ENCODE measurements around the gene GATA5.

- TF ChIP-seq, protein P1, sequence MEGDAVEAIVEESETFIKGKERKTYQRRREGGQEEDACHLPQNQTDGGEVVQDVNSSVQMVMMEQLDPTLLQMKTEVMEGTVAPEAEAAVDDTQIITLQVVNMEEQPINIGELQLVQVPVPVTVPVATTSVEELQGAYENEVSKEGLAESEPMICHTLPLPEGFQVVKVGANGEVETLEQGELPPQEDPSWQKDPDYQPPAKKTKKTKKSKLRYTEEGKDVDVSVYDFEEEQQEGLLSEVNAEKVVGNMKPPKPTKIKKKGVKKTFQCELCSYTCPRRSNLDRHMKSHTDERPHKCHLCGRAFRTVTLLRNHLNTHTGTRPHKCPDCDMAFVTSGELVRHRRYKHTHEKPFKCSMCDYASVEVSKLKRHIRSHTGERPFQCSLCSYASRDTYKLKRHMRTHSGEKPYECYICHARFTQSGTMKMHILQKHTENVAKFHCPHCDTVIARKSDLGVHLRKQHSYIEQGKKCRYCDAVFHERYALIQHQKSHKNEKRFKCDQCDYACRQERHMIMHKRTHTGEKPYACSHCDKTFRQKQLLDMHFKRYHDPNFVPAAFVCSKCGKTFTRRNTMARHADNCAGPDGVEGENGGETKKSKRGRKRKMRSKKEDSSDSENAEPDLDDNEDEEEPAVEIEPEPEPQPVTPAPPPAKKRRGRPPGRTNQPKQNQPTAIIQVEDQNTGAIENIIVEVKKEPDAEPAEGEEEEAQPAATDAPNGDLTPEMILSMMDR (IDR thresholded peaks at IDR 0.05; ENCODE audit: poor library complexity, severe bottlenecking) = no peak
- TF ChIP-seq, protein P2, sequence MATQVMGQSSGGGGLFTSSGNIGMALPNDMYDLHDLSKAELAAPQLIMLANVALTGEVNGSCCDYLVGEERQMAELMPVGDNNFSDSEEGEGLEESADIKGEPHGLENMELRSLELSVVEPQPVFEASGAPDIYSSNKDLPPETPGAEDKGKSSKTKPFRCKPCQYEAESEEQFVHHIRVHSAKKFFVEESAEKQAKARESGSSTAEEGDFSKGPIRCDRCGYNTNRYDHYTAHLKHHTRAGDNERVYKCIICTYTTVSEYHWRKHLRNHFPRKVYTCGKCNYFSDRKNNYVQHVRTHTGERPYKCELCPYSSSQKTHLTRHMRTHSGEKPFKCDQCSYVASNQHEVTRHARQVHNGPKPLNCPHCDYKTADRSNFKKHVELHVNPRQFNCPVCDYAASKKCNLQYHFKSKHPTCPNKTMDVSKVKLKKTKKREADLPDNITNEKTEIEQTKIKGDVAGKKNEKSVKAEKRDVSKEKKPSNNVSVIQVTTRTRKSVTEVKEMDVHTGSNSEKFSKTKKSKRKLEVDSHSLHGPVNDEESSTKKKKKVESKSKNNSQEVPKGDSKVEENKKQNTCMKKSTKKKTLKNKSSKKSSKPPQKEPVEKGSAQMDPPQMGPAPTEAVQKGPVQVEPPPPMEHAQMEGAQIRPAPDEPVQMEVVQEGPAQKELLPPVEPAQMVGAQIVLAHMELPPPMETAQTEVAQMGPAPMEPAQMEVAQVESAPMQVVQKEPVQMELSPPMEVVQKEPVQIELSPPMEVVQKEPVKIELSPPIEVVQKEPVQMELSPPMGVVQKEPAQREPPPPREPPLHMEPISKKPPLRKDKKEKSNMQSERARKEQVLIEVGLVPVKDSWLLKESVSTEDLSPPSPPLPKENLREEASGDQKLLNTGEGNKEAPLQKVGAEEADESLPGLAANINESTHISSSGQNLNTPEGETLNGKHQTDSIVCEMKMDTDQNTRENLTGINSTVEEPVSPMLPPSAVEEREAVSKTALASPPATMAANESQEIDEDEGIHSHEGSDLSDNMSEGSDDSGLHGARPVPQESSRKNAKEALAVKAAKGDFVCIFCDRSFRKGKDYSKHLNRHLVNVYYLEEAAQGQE (IDR thresholded peaks at IDR 0.05; ENCODE audit: borderline replicate concordance) = no peak
- no peak for TF ChIP-seq EP300 (conservative IDR thresholded peaks at IDR 0.05; ENCODE audit: poor library complexity, severe bottlenecking)
- no peak for TF ChIP-seq SMC3 (conservative IDR thresholded peaks at IDR 0.05; ENCODE audit: poor library complexity)
- no peak for TF ChIP-seq RAD21 (conservative IDR thresholded peaks at IDR 0.05)
- no peak for TF ChIP-seq POLR2AphosphoS5 (IDR thresholded peaks at IDR 0.05)
- TF ChIP-seq MXI1 (conservative IDR thresholded peaks at IDR 0.05; ENCODE audit: poor library complexity, severe bottlenecking) = no peak
These were observed 20.7 kb downstream of the GATA5 start for GRCh38 chr20:62454904-62455636.
